CD4-positive, alpha-beta T cell treated with Interleukin-6 for 4 hours (primary cell): ENCODE measurements around the gene RNASEH2B.

Experiments used
- DNase-seq: peaks from one replicate; pipeline ENCODE4 v3.0.0-alpha.2; 2020; ENCODE audit warnings: mixed read lengths

Gene RNASEH2B

DNA sequence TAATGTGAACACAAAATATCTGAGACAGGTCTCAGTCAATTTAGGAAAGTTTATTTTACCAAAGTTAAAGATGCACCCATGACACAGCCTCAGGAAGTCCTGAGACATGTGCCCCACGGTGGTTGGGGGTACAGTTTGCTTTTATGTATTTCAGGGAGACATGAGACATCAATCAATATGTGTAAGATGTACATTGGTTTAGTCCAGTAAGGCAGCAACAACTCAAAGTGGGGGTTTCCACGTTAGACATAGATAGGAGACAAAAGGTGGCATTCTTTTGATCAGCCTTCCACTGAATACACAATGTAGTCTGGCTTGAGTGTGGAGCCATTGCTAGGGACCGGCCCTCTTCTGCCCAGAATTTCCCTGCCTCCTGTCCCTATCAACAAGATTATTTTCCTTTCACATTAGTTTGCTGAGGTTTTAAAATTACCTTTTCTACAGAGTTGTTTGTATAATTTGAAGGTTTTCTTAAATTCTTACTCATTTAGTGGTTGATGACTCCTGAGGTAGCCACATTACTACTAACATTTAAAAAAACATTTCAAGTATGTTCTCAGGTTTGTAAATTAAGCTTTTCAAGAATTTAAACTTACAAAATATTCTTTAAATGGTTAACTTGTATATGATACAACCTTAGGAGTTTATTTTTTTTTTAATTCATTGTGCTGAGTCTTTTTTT, 33.2 kb downstream of the RNASEH2B start:
- no peak for DNase-seq

DNA sequence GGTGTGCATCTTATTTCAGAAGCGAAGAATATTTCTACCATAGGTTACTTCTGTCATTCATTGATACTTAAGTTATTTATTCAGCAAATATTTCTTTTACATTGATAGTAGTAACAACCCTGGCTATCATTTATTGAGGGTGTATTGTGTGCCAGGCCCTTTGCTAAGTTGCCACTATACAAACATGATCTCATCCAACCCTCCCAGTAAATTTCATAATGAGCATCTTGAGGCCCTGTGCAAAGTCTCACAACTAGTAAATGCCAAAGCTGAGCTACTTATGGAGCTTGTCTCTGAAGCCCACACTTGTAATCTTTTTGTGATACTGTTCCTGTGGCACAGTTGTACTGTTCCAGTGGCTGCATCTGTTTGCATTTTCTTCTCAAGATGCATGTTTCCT, 36.1 kb downstream of the RNASEH2B start:
- DNase-seq, result no peak

- DNase-seq, result no peak
Measured at GRCh38 chr13:50948601-50949000, 39.0 kb downstream of the RNASEH2B start.

DNA sequence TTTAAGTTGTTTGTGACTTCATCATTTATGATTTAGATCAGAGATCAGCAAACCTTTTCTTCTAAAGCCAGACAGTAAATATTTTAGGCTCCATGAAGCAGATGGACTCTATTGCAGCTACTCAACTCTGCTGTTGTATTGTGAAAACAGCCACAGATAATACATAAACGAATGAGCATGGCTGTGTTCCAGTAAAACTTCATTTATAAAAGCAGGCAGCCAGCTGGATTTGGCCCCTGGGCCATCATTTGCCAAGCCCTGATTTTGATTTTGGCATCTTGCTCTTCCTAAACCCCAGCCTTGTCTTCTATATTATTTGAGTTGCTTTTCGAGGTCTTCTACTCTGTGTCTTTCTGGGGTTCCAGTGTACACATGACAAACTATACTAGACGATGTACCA, 41.3 kb downstream of the RNASEH2B start:
- DNase-seq, result no peak

DNA sequence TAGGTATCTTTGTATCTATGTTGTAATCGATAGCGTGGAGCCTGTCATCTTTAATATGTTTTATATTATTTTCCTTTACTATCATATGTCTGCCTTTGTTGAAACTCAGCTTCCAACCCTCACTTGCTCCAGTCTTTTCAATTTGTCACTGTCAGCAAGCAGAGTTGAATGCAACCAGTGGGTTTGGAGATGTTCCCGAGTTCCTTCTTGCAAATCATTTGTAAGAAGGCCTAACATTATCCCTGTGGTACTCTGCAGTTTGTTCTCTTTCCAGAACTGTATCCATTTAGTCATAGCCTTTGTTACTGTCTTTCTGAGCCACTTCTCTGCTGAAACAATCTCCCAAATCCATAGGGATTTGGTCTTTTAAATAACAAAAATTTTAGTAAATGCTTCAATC, 41.8 kb downstream of the RNASEH2B start:
- DNase-seq, result no peak

DNA sequence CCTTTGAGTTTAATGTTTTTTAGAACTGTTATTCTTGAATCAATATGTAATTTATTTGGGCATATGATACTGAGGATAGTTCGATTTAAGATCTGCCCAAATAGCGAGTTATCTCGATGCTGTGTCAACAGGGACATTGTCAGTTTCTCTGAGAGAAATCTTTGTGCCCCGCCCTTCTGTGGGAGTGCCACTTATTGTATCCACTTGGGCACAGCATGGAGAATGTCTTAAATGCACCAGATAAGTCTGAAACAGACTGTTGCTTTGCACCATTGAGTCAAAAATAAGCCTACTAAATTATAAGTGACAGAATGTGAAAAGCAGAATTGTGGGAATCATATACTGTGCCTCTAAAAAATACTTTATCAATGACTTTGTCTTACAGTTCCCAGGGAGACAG, 45.6 kb downstream of the RNASEH2B start:
- DNase-seq, result no peak

GRCh38 chr13:50955798-50956197, 46.2 kb downstream of the RNASEH2B start:
- no peak for DNase-seq

DNA sequence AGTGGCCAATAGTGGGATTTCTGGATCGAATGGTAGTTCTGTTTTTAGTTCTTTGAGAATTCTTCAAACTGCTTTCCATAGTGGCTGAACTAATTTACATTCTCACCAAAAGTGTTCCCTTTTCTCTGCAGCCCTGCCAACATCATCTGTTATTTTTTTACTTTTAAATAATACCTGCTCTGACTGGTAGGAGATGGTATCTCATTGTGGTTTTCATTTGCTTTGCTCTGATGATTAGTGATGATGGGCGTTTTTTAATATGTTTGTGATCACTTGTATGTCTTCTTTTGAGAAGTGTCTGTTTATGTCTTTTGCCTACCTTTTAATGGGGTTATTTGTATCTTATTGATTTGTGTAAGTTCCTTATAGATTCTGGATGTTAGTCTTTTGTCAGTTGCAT, 48.0 kb downstream of the RNASEH2B start:
- DNase-seq, result no peak

- no peak for DNase-seq
Measured at GRCh38 chr13:50969691-50970090, 60.1 kb downstream of the RNASEH2B start.

DNA sequence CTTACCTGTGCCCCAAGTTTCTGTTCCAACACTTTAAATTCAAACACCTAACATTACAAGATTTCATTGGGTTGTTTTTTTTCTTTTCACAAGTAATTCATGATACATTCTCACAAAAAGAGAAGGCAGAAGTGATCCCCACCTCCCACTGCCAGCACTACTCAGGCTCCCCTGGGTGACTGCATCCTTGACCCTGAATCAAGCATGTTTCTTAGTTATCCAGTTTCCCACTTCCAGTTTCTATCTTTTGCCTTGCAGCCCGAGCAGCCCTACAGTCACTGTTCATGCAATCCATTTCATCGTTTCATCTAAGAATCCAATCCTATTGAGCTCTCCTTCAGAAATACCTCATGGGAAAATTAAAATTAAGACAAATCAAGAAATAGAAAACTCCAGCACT, 61.4 kb downstream of the RNASEH2B start:
- DNase-seq, result no peak

DNA sequence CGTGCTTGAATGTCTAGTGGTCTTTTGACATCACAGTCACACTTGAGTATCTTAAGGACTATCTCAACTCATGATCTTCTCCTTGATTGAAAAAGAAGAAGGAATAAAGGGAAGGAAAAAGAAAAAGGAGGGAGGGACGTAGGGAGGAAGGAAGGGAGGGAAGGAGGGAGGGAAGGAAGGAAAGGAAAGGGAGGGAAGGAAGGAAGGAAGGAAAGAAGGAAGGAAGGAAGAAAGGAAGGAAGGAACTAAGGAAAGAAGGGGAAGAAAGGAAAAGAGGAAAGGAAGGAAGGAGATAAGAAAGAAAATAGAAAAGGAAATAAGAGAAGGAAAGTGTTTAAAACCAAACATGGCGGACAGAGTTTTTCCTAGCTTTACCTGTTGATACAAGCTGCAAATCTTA, 64.7 kb downstream of the RNASEH2B start:
- no peak for DNase-seq

GRCh38 chr13:50979187-50979586, 69.6 kb downstream of the RNASEH2B start:
- no peak for DNase-seq

- DNase-seq, result no peak
Measured at GRCh38 chr13:50981686-50982085, 72.1 kb downstream of the RNASEH2B start.

GRCh38 chr13:50989476-50989875, 79.9 kb downstream of the RNASEH2B start:
- DNase-seq, result no peak

GRCh38 chr13:50990065-50990817, 80.7 kb downstream of the RNASEH2B start:
- DNase-seq, result no peak

- no peak for DNase-seq
Measured at GRCh38 chr13:50990818-50991506, 81.4 kb downstream of the RNASEH2B start.

DNA sequence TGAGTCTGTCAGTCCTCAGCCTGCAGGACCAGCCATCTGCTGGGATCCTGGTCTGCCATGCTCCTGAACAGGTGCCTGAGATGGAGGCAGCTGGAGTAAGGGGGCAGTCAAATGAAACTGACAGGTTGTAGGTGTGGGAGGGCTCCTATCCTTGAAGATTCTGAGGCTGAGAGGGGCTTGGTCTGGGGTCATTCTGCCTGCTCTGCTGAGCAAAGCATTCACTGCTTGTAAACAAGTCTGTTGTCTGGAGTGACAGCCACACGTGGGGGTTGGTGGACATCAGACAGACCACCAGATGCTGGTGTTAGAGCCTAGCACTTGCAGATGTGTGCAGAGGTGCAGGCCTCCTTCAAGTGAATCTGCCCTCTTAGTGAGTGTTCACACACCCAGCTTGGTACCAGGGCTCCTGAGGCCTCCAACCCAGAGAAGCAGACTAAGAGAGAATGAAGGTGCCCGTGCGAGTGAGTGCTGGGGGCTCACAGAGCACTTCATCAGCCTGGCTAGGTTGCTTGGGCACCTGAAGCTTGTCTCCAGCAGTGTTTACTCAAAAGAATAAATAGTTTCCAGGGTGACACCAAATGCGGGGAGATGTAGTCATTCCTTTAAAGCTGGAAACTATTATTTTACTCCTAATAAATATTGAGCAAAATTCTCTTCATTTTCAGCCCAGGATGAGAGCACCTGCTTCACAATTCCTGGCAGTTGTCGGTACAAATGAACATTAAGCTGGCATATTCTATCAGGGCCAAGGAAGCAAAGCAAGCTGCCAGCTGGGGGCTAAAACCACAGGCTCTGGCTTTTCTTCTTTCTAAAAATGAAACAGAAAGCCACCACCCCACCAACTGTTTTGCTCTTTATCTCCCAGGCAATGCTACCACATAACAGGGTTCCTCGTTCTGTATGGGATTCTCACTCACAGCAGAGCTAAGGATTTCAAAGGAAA, 82.3 kb downstream of the RNASEH2B start:
- DNase-seq, result no peak

GRCh38 chr13:50993371-50993770, 83.8 kb downstream of the RNASEH2B start:
- DNase-seq, result no peak

DNA sequence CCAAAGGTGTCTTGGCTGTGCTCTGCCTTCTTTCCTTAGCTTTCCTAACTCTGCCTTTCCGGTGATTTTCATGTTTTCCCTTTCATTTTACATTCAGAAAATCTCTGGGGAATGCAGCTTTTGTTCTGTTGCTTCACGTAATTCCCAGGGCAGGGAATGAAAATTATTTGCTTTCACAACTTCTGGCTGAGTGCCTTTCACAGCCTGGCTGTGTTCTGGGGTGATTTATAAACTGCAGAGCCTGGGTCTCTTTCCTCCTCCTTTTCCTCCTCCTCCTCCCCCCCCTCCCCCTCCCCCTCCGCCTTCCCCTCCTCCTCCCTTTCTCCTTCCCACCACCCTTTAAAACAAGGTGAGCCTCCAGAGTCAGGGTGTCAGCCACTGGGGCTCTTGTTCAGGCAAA, 84.3 kb downstream of the RNASEH2B start:
- DNase-seq, result no peak

GRCh38 chr13:50994651-50995050, 85.1 kb downstream of the RNASEH2B start:
- no peak for DNase-seq

- DNase-seq, result no peak
Measured at GRCh38 chr13:50995854-50996253, 86.3 kb downstream of the RNASEH2B start.

GRCh38 chr13:50998326-50998725, 88.7 kb downstream of the RNASEH2B start:
- DNase-seq, result no peak

DNA sequence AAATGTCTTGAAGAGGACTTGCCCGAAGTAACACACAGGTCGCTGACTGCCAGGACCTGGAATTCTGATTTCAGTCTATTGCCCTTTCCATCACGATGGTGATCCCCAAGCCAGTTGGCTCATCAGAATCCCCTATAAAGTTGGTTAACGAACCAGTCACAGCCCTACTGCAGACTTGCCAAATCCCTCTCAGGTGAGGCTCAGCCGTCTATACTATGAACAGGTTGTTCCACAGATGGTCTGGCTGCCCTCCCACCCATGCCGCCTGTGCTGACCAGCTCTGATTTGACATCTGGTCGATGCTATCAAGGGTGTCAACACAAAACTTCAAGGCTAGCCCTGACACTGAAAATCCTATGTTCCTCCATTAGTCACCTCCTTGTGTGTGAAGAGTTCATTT, 90.0 kb downstream of the RNASEH2B start:
- no peak for DNase-seq
